GM21786 (cell line): ENCODE data around the gene TRABD.

Experiments used
- ATAC-seq: cut with Tn5 transposase; IDR thresholded peaks from one replicate; pipeline ENCODE4 v1.9.1; 2021; ENCODE audit not compliant: unreplicated experiment

Gene TRABD

GRCh38 chr22:50173311-50173982 is 12.3 kb upstream of the TRABD start:
- ATAC-seq = no peak

- no peak for ATAC-seq
Measured at GRCh38 chr22:50173983-50174355, 11.7 kb upstream of the TRABD start.

GRCh38 chr22:50174382-50175190 is 11.1 kb upstream of the TRABD start:
- ATAC-seq = no peak

GRCh38 chr22:50175191-50175461 is 10.6 kb upstream of the TRABD start:
- no peak for ATAC-seq

- ATAC-seq = no peak
Measured at GRCh38 chr22:50175921-50176849, 9.5 kb upstream of the TRABD start.

GRCh38 chr22:50176850-50177536 is 8.7 kb upstream of the TRABD start:
- no peak for ATAC-seq

GRCh38 chr22:50177537-50178470 is 7.9 kb upstream of the TRABD start:
- ATAC-seq = no peak

- no peak for ATAC-seq
Measured at GRCh38 chr22:50178471-50178864, 7.2 kb upstream of the TRABD start.

- no peak for ATAC-seq
Measured at GRCh38 chr22:50178871-50179869, 6.5 kb upstream of the TRABD start.

- ATAC-seq = no peak
Measured at GRCh38 chr22:50179937-50180726, 5.6 kb upstream of the TRABD start.

GRCh38 chr22:50180727-50181521 is 4.8 kb upstream of the TRABD start:
- no peak for ATAC-seq

- ATAC-seq = no peak
Measured at GRCh38 chr22:50182176-50183081, 3.3 kb upstream of the TRABD start.

- ATAC-seq = no peak
Measured at GRCh38 chr22:50183141-50183971, 2.4 kb upstream of the TRABD start.

GRCh38 chr22:50184004-50184901 is 1.5 kb upstream of the TRABD start:
- no peak for ATAC-seq
